GM19455 (cell line): ENCODE measurements around the gene EIF4E2.

Experiments used
- ATAC-seq: cut with Tn5 transposase; IDR thresholded peaks from one replicate; pipeline ENCODE4 v1.9.1; 2021; ENCODE audit not compliant: unreplicated experiment

Gene EIF4E2, protein sequence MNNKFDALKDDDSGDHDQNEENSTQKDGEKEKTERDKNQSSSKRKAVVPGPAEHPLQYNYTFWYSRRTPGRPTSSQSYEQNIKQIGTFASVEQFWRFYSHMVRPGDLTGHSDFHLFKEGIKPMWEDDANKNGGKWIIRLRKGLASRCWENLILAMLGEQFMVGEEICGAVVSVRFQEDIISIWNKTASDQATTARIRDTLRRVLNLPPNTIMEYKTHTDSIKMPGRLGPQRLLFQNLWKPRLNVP

DNA sequence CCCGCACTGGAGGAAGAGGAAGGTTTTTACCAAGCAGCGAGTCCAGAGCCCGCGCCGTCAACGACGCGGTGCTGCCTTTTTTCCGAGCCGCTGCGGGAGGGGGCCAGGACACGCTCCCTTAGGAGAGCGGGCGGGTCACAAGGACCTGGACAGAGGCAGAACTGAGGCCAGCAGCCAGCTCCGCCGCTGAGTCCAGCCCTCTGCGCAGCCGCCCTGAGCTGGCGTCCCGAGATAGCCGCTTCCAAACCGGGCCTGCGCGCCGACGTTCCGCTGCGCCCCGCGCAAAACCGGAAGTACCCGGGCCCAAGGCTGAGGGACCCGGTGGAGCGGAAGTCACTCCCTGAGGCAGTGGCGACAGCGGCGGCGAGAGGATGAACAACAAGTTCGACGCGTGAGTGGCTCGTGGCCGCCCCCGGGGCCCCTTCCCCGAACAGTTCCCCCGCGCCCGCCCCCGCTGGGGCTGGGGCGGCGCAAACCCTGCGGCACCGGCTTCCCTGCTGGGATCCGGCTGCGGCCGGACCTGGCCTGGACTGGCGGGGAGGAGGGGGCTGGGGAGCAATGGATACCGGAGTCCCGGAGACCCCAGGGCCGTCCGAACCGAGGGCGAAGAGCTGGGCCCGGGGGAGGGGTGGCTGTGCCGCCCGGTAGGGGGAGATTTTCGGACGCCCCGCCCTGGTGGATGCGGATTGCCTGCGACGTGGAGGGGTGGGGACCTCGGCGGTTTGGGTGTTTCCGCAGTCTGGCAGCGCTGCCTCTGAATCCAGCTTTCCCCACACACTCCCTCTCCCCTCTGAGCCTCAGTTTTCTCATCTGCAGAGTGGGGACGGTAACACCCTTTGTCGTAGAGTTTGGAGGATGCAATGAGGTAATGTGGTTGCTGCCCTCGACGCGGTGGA lies at the start of gene EIF4E2, which contains the start of gene TIGD1:
TSS of gene EIF4E2 (plus strand) at position 336 of the 896 bp plus-strand sequence. CDS start at position 372, 36 bp downstream.
TSS of gene TIGD1 (minus strand) at position 204 of the 896 bp plus-strand sequence. CDS start 675 bp downstream, outside the sequence.
- ATAC-seq = peak; percentile 93

DNA sequence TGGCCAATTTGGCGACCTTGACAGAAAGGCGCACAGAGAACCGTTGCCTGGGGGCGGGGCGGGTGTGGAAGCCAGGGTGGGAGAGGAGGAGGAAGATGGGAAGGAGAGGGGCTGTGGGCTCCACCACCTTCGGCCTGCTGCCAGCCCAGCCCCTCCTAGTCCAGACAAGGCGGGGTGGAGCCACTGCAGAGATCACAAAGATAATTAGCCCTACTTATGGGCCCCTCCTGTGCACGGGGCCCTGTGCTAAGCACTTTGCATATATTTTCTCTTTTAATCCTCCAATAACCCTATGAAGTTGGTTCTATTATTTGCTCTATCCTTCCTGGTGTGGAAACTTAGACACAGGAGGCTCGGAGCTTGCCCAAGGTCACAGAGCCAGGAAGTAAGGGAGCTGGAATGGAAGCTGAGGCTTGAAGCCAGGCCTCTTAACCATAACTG lies 49.1 kb upstream of the EIF4E2 start:
- ATAC-seq = no peak

DNA sequence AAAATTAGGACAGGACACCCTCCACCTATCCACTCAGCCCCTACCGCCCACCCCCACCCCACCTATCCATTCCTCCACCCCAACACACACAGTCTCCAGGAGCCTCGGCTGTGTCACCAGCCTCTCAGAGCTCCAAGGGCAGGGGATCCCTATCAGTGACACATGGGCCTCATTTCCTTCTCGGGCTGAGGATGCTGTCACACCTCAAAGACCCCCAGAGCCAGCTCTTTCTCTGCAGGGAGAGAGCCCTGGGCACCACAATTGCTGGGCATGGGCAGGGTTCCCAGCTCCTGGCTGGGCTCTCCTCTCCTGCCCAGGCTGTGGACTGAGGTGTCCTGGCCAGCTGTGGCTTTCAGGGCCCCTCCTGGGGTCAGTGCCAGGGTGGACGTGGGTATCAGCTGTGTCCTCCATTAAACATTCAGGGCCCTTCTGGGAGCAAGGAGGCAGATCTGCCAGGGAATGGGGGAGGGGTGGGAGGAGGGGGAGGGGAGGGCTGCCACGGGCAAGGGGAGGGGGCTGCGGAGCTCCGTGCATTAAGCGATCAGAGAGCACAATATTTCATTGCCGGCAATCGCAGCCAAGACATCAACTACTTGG lies 48.6 kb upstream of the EIF4E2 start:
- no peak for ATAC-seq

DNA sequence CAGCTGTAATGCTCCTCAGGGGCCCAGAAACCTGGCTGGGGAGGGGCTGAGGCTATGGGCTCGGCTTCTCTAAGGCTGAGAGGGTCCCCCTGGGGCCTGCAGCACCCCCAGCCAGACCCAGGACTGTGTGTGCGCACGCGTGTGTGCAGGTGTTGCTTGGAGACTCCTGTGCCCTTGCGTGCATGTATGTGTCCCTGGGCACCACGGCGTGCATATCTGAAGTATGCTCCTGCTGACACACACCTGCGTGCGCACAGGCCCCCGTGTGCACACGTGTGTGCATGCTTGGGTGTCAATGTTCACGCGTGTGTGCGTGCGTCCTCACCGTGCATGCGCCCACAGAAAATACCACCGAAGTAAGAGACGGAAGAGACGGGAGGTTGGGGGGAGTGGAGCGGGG lies 48.0 kb upstream of the EIF4E2 start:
- ATAC-seq = no peak

DNA sequence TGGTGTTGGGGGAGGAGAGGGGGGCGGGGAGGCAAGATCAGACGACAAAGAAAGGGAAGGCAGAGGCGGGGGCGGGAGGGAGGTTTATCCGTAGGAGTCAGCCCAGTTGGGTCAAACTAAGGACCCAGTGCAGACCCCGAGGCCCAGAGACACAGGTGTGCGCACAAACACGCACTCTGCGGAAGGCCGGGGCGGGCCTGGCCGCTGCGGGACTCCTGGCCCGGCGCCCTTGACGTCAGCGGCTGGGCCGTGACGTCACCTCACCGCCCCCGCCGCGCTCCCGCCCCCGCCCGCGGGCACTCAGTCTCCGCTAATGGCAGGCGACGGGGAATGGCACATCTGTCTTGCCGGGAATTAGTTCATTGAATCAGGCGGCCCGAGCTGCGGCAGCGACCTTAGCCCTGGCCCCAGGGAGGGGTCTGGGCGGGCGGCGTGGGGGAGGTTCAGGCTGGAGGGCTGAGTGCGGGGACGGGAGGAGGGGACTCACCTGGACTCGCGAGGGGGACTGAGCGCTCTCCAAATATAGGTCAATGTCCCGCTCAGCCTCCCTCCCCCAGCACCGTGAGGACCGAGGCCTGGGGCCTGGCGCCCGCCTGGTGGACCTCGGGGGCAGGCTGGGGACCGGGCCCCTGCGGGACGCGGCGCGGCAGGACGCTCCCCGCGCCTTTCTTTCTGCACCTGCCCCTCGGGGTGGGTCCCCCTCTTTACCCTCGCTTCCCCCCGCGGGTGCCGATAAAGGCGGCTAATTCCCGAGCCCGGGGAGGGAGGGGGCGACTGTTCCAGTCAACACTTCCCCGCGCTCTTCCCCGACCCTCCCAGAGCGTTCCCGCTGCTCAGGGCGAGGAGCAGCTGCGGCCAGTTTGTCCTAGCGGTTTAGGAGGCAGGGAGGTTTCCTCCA lies 47.3 kb upstream of the EIF4E2 start:
- ATAC-seq = no peak

DNA sequence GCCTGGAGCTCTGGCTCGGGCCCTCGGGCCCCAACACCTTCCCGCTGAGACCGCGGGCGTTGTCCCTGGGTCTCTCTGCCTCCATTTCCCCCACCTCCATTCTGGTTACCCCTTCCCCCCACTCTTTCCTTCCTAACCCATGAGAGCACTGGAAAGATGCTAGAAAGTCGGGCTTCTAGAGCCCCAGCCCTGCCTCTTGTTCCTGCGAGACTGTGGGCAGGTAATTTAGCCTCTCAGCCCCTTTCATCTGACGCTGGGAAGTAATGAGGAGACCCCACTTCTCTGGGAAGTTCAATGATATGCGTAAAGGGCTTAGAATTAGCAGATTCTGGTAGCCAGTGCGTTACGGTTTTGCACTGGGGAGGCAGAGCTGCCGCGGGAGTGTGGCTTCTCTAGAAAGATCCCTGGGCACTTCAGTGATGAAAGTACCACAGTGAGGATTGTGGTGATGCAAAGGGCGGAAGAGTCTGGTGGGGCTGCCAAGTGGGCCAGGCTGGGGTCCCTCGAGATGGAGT lies 46.6 kb upstream of the EIF4E2 start:
- ATAC-seq = no peak

DNA sequence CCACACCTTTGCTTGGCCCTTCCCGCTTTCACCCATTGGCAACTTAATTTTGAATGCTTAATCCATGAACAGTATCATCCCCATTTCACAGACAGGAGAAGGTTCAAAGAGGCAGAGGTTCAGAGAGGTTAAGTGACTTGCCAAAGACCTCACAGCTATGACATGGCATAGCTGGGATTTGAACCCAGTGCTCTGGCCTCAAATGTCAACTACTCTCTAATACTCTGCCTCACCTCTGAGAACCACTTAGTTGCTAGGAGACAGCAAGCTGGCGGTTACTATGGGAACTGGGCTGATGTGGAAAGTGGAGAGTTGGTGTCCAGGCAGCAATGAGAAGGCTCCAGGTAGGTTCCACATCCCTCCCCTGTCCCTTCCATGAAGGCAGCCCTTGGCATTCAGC lies 46.1 kb upstream of the EIF4E2 start:
- no peak for ATAC-seq

DNA sequence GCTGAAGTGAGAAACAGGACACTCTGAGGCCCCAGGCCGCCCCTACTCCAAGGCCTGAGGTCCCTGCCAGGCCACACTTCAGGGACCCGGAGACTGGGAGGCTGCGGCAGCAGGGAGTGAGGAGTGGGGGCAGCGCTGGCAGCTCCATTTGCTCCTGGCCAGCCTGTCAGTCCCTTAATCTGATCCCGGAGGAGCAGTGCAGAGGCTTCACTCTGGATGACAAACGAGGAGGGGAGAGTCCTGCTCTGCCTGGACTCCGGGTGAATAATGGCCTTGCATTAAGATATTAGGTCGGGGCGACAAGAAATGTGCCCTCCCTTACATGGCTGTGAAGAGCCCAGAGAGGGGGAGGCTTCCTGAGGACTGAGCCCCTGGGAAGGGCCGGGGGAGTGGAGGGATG lies 44.6 kb upstream of the EIF4E2 start:
- ATAC-seq = no peak

DNA sequence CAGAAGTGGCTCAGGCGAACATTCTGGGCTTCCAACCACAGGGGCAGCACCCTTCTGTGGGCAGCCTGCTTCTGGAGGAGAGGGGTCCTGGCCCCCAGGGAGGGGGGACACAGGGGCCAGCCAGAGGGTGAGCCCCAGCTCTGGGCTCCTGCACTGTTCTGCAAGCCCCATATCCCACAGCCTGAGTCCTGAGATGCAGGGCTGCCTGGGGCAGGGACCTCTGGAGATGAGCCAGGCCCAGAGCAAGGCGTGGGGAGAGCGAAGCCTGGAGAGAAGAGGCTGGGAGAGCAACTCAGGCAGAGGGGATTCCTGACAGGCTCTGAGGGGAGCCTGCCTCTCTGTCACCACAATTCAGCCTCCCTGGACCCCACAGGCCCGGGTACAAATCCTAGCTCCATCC lies 43.8 kb upstream of the EIF4E2 start:
- ATAC-seq = no peak

DNA sequence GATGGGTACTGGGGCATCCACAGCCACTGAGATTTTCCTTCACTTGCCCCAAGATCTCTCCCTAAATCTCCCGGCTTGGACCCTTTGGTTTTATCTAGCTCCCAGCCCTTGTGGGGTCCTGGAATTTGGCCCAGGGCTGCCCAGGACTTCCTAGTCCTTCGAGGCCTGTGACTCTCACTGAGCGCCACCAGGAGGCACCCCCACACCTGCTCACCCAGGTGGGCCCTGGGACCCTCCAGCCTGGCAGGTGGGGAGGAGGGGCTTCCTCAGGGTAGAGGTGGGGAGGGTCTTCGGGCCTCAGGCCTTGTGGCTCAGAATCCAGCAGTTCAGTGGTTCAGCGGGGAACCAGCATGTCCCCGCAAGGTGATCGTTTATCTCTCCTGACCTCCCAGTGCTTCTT lies 42.2 kb upstream of the EIF4E2 start:
- no peak for ATAC-seq

DNA sequence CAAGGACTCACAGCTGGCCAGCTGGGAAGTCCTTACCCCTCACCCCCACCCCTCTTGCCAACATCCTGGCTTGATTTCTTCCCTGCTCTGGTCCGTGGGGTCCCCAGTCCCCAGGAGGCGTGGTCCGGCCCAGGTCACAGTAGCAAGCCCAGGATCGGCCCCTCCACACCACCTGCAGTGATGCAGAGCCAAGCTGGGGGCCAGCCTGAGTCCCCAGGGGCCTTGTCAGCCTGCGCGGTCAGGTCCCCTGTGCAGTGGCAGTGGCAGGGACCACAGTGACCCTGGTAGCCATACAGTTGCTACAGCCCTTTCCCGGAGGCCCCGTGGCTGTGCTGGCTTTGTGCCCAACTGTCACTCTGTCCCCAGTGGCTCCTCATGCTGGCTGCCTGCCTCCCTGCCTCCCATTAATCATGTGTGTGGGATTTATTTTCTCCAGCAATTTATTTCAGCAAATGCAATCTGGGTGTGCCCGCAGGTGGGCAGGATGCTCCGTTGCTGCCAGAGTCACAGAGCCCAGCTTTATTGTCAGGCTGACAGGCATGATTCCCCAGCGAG lies 39.1 kb upstream of the EIF4E2 start:
- ATAC-seq = no peak

DNA sequence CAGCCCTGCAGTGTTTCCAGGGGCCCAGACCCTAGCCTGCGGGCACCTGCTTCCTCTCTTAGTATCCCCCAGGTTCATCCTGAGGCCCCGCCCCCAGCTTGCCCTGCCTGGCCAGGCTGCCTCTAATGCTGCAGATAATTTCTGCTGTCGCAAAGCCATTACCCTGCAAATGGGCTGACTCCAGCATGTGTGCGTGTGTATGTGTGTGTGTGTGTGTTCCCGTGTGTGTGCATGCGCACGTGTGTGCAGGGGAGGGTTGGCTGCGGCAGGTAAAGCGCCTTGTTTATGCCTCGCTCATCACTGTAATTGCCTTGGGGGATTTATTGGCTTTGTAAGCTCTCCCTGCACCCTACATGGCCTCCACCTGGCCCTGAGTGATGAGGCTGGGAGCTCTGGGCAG lies 37.9 kb upstream of the EIF4E2 start:
- no peak for ATAC-seq

DNA sequence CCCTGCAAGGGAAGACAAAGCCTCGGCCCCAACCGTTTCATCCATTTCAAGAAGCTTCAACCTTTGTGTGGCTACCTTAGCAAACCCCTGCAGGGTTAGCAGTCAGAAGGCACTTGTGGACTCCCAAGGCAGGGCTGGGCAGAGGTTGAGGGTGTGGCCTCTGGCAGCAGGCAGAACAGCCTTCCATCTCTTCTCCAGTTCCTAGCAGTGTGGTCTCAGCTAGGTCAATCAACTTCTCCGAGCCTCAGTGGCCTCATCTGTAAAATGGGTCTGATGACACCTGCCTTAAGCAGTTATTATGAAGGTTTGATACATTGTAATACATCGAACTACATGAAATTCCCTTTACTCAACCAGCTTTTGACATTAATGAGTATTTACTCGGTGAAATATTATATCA lies 37.1 kb upstream of the EIF4E2 start:
- no peak for ATAC-seq

DNA sequence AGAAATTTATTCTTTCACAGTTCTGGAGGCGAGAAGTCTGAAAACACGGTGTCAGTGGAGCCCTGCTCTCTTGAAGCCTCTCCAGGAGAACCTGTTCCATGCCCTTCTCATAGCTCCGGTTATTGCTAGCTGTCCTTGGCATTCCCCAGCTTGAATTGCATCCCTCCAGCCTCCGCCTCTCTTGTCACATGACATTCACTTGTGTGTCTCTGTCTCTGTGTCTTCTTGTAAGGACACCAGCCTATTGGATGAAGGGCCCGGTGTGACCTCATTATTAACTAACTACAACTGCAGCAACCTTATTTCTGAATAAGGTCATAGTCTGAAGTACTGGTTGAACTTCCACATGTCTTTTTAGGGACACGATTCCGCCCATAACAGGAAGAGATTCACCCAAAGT lies 34.9 kb upstream of the EIF4E2 start:
- ATAC-seq = no peak

DNA sequence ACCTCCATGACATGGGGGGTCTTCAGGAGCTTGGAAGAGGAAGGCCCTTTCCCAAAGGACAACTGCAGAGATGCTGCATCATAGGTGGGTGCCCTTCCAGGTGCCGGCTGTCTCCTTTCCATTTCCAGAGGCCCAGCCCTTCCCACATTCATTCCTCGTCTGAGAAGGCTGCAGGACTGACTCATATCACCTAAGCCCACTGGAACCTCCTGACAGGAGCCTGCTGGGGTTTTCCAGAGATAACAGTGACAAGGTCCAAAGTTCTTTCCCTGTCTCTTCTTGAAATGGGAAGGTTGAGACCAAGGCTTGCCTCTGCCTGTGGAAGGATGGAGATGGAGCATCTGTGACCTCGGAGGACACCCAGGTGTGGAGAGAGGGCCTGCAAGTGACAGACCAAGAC lies 33.9 kb upstream of the EIF4E2 start:
- ATAC-seq = no peak

DNA sequence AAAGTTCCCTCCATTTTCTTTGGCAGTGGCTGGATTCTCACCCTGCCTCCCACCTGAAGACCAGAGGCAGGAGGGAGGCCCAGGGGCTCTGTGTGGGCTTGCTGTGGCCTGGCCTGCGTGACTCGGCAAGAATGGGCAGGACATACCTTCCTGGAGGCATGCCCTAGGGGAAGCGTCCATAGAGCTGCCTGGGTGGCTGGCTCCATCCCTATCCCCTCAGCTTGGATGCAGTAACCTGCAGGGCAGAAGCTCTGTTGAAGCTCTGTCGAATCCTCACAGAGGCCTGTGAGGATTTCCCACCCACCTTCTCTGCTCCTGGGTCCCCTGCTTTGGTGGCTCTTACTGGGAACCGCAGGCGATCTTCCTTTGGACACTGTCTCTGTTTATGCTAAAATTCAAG lies 31.6 kb upstream of the EIF4E2 start:
- no peak for ATAC-seq

DNA sequence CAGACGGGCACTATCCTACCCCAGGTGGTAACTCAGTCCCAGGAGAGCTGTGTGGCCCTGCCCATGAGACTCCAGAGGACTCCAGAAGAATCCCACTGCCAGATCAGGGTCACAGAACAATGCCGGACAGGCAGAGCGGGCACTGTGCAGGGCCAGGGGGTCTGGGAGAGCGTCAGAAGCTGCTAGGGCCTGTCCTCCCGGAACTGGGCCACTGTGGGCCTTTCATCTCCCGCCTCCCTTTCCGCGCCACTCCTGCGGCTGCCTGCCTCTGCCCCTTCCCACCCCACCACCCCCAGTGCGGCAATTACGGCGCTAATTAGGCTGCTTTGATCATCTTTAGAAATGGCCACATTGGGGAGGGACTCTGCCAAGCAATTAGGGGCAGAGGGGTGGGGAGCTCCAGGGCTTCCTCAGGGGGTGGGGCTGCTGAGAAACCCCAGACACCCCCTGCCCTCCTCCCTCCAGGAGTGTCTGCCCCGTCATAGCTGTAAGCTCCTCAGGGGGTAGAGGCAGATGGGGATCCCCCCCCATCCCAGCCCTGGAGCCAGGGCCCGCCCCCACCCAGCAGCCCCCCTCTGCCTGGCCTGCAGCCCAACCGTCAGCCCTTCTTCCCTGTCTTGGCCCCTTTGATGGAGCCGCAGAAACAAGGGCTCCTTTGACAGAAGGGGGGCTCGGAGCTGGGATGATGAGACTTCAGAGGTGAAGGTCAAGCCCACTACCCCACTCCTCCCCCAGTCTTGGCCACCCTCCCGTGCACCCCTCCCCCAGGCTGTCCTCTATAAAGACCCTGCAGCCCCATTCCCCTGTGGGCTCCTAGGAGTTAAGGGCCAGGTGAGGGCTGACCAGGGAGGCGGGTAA lies 30.7 kb upstream of the EIF4E2 start, which contains the start of gene PRSS56:
TSS of gene PRSS56 (plus strand) at position 808 of the 858 bp plus-strand sequence. CDS start 211 bp downstream, outside the sequence.
- ATAC-seq = no peak

DNA sequence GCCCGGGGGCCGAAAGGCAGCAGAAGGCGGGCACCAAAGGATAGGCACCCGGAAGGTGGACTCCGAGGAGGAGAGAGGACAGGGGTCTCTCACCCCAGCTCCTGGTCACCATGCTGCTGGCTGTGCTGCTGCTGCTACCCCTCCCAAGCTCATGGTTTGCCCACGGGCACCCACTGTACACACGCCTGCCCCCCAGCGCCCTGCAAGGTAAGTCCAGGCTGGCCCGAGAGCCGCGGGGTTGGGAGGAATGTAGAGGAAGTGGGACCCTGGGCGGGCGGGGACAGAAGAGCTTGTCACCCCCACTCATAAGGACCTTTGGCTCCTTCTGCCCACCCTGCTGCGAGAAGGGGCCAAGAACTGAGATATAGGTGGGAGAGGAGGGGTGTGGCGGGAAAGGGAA lies 30.0 kb upstream of the EIF4E2 start:
- ATAC-seq = no peak

DNA sequence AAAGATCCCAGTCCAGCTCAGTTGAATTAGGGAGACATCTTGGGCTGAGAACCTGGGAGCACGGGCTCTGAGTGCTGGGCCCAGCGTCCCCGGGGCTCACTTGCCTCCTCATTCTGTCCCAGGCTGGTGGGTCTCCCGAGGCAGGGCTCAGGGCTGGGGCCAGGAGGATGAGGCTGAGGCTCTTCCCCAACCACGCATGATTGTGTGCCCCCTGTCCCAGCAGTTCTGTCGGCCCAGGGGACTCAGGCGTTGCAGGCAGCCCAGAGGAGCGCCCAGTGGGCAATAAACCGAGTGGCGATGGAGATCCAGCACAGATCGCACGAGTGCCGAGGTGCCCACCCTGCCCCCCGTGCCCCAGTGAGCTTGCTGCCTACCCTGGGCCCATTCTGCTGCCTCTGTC lies 29.4 kb upstream of the EIF4E2 start:
- no peak for ATAC-seq
